ENCODE measurements around the gene CST9L. TPM values are rescaled to one million over a fixed set of nuclear protein-coding genes. Genes with fewer than 3 reads are reported as not detected.

The CST9L gene
- total RNA-seq, 1 experiment from 2014 or later: not detected

- intact Hi-C loops (cut with micrococcal nuclease; ENCODE audit: unreplicated experiment): no loop called here
- DNase-seq: no peak
- no TSS peak for BruUV-seq (replicated peaks)
- no peak overlapping the region for H3K27ac Mint-ChIP-seq (ENCODE audit: unreplicated experiment)
- CTCF ChIA-PET: no interaction called here
- TF ChIP-seq CTCF (IDR thresholded peaks at IDR 0.05; ENCODE audit: unreplicated experiment): no peak
- H3K9me3 Mint-ChIP-seq (ENCODE audit: low read depth, unreplicated experiment): no peaks in the 10 kb centered on the region
- H3K27me3 Mint-ChIP-seq (ENCODE audit: unreplicated experiment): no peaks in the 10 kb centered on the region
- H3K36me3 Mint-ChIP-seq (ENCODE audit: insufficient read depth, unreplicated experiment): no peaks in the 10 kb centered on the region
- H3K4me3 Mint-ChIP-seq (ENCODE audit: low read depth, unreplicated experiment): no peak overlapping the region
- H3K4me1 Mint-ChIP-seq (ENCODE audit: low read depth, unreplicated experiment): no peaks in the 10 kb centered on the region
These were observed 24.2 kb downstream of the CST9L start for GRCh38 chr20:23544133-23544532.

- DNase-seq: no peak
- CTCF ChIA-PET: no interaction called here
- H3K4me1 Mint-ChIP-seq (ENCODE audit: low read depth, unreplicated experiment): no peaks in the 10 kb centered on the region
- no peak overlapping the region for H3K27ac Mint-ChIP-seq (ENCODE audit: unreplicated experiment)
- no peak overlapping the region for H3K4me3 Mint-ChIP-seq (ENCODE audit: low read depth, unreplicated experiment)
- intact Hi-C loops (cut with micrococcal nuclease; ENCODE audit: unreplicated experiment): no loop called here
- no peaks in the 10 kb centered on the region for H3K27me3 Mint-ChIP-seq (ENCODE audit: unreplicated experiment)
- H3K9me3 Mint-ChIP-seq (ENCODE audit: low read depth, unreplicated experiment): no peaks in the 10 kb centered on the region
- TF ChIP-seq CTCF (IDR thresholded peaks at IDR 0.05; ENCODE audit: unreplicated experiment): no peak
- no peaks in the 10 kb centered on the region for H3K36me3 Mint-ChIP-seq (ENCODE audit: insufficient read depth, unreplicated experiment)
- BruUV-seq (replicated peaks): no TSS peak
These were observed 25.5 kb downstream of the CST9L start for GRCh38 chr20:23542801-23543200.

- Mint-ChIP-seq H3K4me1 (ENCODE audit: low read depth, unreplicated experiment) (no peaks in the 10 kb centered on the region), H3K27me3 (ENCODE audit: unreplicated experiment) (no peaks in the 10 kb centered on the region), H3K27ac (ENCODE audit: unreplicated experiment) (no peak overlapping the region), H3K9me3 (ENCODE audit: low read depth, unreplicated experiment) (no peaks in the 10 kb centered on the region), H3K36me3 (ENCODE audit: insufficient read depth, unreplicated experiment) (no peaks in the 10 kb centered on the region), H3K4me3 (ENCODE audit: low read depth, unreplicated experiment) (no peak overlapping the region)
- TF ChIP-seq CTCF (IDR thresholded peaks at IDR 0.05; ENCODE audit: unreplicated experiment): no peak
- intact Hi-C loops (cut with micrococcal nuclease; ENCODE audit: unreplicated experiment): no loop called here
- CTCF ChIA-PET: no interaction called here
- no peak for DNase-seq
- no TSS peak for BruUV-seq (replicated peaks)
These were observed 26.5 kb downstream of the CST9L start for GRCh38 chr20:23541776-23542175.

GRCh38 chr20:23541330-23541729, 27.0 kb downstream of the CST9L start:
- H3K4me3 Mint-ChIP-seq (ENCODE audit: low read depth, unreplicated experiment): no peak overlapping the region
- TF ChIP-seq CTCF (IDR thresholded peaks at IDR 0.05; ENCODE audit: unreplicated experiment): no peak
- no peak overlapping the region for H3K27ac Mint-ChIP-seq (ENCODE audit: unreplicated experiment)
- CTCF ChIA-PET: no interaction called here
- intact Hi-C loops (cut with micrococcal nuclease; ENCODE audit: unreplicated experiment): no loop called here
- no peaks in the 10 kb centered on the region for H3K27me3 Mint-ChIP-seq (ENCODE audit: unreplicated experiment)
- no peaks in the 10 kb centered on the region for H3K4me1 Mint-ChIP-seq (ENCODE audit: low read depth, unreplicated experiment)
- no peaks in the 10 kb centered on the region for H3K36me3 Mint-ChIP-seq (ENCODE audit: insufficient read depth, unreplicated experiment)
- no peaks in the 10 kb centered on the region for H3K9me3 Mint-ChIP-seq (ENCODE audit: low read depth, unreplicated experiment)
- DNase-seq: no peak
- BruUV-seq (replicated peaks): no TSS peak

- Mint-ChIP-seq H3K4me3 (ENCODE audit: low read depth, unreplicated experiment) (no peak overlapping the region), H3K27me3 (ENCODE audit: unreplicated experiment) (no peaks in the 10 kb centered on the region), H3K36me3 (ENCODE audit: insufficient read depth, unreplicated experiment) (no peaks in the 10 kb centered on the region), H3K27ac (ENCODE audit: unreplicated experiment) (no peak overlapping the region), H3K9me3 (ENCODE audit: low read depth, unreplicated experiment) (no peaks in the 10 kb centered on the region), H3K4me1 (ENCODE audit: low read depth, unreplicated experiment) (no peaks in the 10 kb centered on the region)
- TF ChIP-seq CTCF (IDR thresholded peaks at IDR 0.05; ENCODE audit: unreplicated experiment): no peak
- intact Hi-C loops (cut with micrococcal nuclease; ENCODE audit: unreplicated experiment): no loop called here
- CTCF ChIA-PET: no interaction called here
- BruUV-seq (replicated peaks): no TSS peak
- DNase-seq: peak; percentile 1
These were observed 27.7 kb downstream of the CST9L start for GRCh38 chr20:23540624-23541023.
